PC-3 (cell line): ENCODE data around the gene SLC5A10. TPM values are rescaled to one million over a fixed set of nuclear protein-coding genes. Genes with fewer than 3 reads are reported as not detected.

ENCODE experiments used
- ATAC-seq: fragments of 200-7000 bp; cut with Tn5 transposase; 2 replicates; pipeline ENCODE4 v1.9.1; 2020; ENCODE audit warnings: mild to moderate bottlenecking, moderate library complexity
- BruUV-seq: library from RNA; stranded (reverse); fragments of 400-500 nt; replicated peaks from 2 replicates; lab custom pipeline; 2021; lab: Mats Ljungman, UMichigan
- CTCF ChIA-PET: fragments of 300-600 bp; sonication (Branson Sonifier 250); formaldehyde crosslinking; loops from one replicate; lab custom pipeline; 2022; ENCODE audit warnings: antibody characterized with exemption; lab: Charles Lee
- POLR2A ChIA-PET: fragments of 300-600 bp; sonication (Branson Sonifier 250); formaldehyde crosslinking; loops from one replicate; lab custom pipeline; 2022; ENCODE audit warnings: antibody characterized with exemption; ENCODE audit not compliant: unreplicated experiment; lab: Charles Lee
- DNase-seq: peaks from one replicate; pipeline ENCODE4 v3.0.0-alpha.2; 2015
- H2AFZ ChIP-seq: fragments of 300-600 bp; sonication (generic); 2 replicates; pipeline ENCODE4 v1.6.0; 2016; ENCODE audit warnings: antibody characterized with exemption, low read length
- H3F3A ChIP-seq: fragments of 300-600 bp; sonication (generic); one replicate; pipeline ENCODE4 v1.6.0; 2017; ENCODE audit warnings: antibody characterized with exemption, low read length, control low read depth, mild to moderate bottlenecking; ENCODE audit not compliant: unreplicated experiment
- H3K27ac ChIP-seq: fragments of 300-600 bp; sonication (generic); 2 replicates; pipeline ENCODE4 v1.5.1; 2016; ENCODE audit warnings: mild to moderate bottlenecking, low read length
- H3K27me3 ChIP-seq: fragments of 300-600 bp; sonication (generic); 2 replicates; pipeline ENCODE4 v1.6.1; 2016; ENCODE audit warnings: low read length, mixed read lengths
- H3K36me3 ChIP-seq: fragments of 300-600 bp; sonication (generic); 2 replicates; pipeline ENCODE4 v1.6.1; 2016; ENCODE audit warnings: low read depth, mixed run types, low read length, mixed read lengths
- H3K4me1 ChIP-seq: fragments of 300-600 bp; sonication (generic); 2 replicates; pipeline ENCODE4 v1.5.1; 2016; ENCODE audit warnings: low read length; ENCODE audit not compliant: insufficient read depth
- H3K4me2 ChIP-seq: fragments of 300-600 bp; sonication (generic); 2 replicates; pipeline ENCODE4 v1.6.0; 2016; ENCODE audit warnings: low read length
- H3K4me3 ChIP-seq: fragments of 300-600 bp; sonication (generic); 2 replicates; pipeline ENCODE4 v1.5.1; 2016; ENCODE audit warnings: mild to moderate bottlenecking, low read length, mixed read lengths
- H3K79me2 ChIP-seq: fragments of 300-600 bp; sonication (generic); 2 replicates; pipeline ENCODE4 v1.6.1; 2017; ENCODE audit warnings: low read length, mixed read lengths
- H3K9ac ChIP-seq: fragments of 300-600 bp; sonication (generic); 2 replicates; pipeline ENCODE4 v1.6.0; 2016; ENCODE audit warnings: mild to moderate bottlenecking, low read length
- H3K9me2 ChIP-seq: fragments of 300-600 bp; sonication (generic); replicated peaks from 2 replicates; pipeline ENCODE4 v1.6.1; 2016; ENCODE audit warnings: mixed run types, low read length, mixed read lengths
- H3K9me3 ChIP-seq: fragments of 300-600 bp; sonication (generic); 2 replicates; pipeline ENCODE4 v1.6.1; 2016; ENCODE audit warnings: low read length, mixed read lengths
- H4K20me1 ChIP-seq: fragments of 300-600 bp; sonication (generic); 2 replicates; pipeline ENCODE4 v1.6.1; 2016; ENCODE audit warnings: low read length, mixed read lengths
- CTCF ChIP-seq: fragments of 300-600 bp; sonication (generic); conservative IDR thresholded peaks from 2 replicates; pipeline ENCODE4 v1.5.1; 2017; ENCODE audit warnings: antibody characterized with exemption, low read depth, mild to moderate bottlenecking, low read length
- EZH2 ChIP-seq: fragments of 300-600 bp; sonication (generic); IDR thresholded peaks from one replicate; pipeline ENCODE4 v1.6.1; 2017; ENCODE audit warnings: antibody characterized with exemption, mild to moderate bottlenecking, low read length; ENCODE audit not compliant: unreplicated experiment
- EZH2phosphoT487 ChIP-seq: fragments of 300-600 bp; sonication (generic); IDR thresholded peaks from 2 replicates; pipeline ENCODE4 v1.6.1; 2018; ENCODE audit warnings: mild to moderate bottlenecking, antibody characterized with exemption, low read length, borderline replicate concordance
- intact Hi-C: fragments of 100-400 bp; cut with micrococcal nuclease; formaldehyde crosslinking; loops from 2 replicates; pipeline ENCODE4 v1.9.0; 2023
- total RNA-seq: library from RNA; depleted of rRNA; stranded (reverse); fragments of >200 nt; gene quantifications from 2 replicates; pipeline ENCODE4 v1.2.3, GENCODE V29; 2014

SLC5A10 gene
- total RNA-seq, 1 experiment from 2014 or later = not detected

GRCh38 chr17:18947866-18948265, 4.1 kb upstream of the SLC5A10 start:
- DNase-seq (no peak), ATAC-seq (no peak)
- Histone ChIP-seq H3K79me2 (no peaks in the 10 kb centered on the region), H3K36me3 (no peaks in the 10 kb centered on the region), H3K9me2 (no peaks in the 10 kb centered on the region), H3K27ac (no peak overlapping the region), H3K27me3 (peaks cover 21% of the 10 kb centered on the region), H3K4me1 (no peaks in the 10 kb centered on the region), H3K9me3 (no peaks in the 10 kb centered on the region), H3F3A (no peaks in the 10 kb centered on the region), H4K20me1 (no peaks in the 10 kb centered on the region), H2AFZ (no peak overlapping the region), H3K4me3 (no peak overlapping the region), H3K9ac (no peak overlapping the region), H3K4me2 (no peak overlapping the region)
- intact Hi-C loops = no loop called here
- no peak for TF ChIP-seq CTCF
- no peak for TF ChIP-seq EZH2phosphoT487
- no peak for TF ChIP-seq EZH2
- BruUV-seq = no TSS peak
- CTCF ChIA-PET = no interaction called here
- POLR2A ChIA-PET = no interaction called here

GRCh38 chr17:18948476-18949006, 3.4 kb upstream of the SLC5A10 start:
- Histone ChIP-seq H3K79me2 (no peaks in the 10 kb centered on the region), H3K9ac (no peak overlapping the region), H4K20me1 (no peaks in the 10 kb centered on the region), H3K9me3 (no peaks in the 10 kb centered on the region), H3F3A (no peaks in the 10 kb centered on the region), H3K4me1 (no peaks in the 10 kb centered on the region), H2AFZ (no peak overlapping the region), H3K9me2 (no peaks in the 10 kb centered on the region), H3K4me3 (no peak overlapping the region), H3K27me3 (peaks cover 21% of the 10 kb centered on the region), H3K36me3 (no peaks in the 10 kb centered on the region), H3K4me2 (no peak overlapping the region), H3K27ac (no peak overlapping the region)
- CTCF ChIA-PET = no interaction called here
- no TSS peak for BruUV-seq
- no peak for ATAC-seq
- TF ChIP-seq EZH2phosphoT487 = no peak
- TF ChIP-seq EZH2 = no peak
- TF ChIP-seq CTCF = no peak
- intact Hi-C loops = no loop called here
- DNase-seq = no peak
- POLR2A ChIA-PET = no interaction called here

GRCh38 chr17:18949566-18949965, 2.4 kb upstream of the SLC5A10 start:
- TF ChIP-seq EZH2phosphoT487 (no peak), CTCF (no peak), EZH2 (no peak)
- ATAC-seq = no peak
- no peaks in the 10 kb centered on the region for H3K79me2 ChIP-seq
- BruUV-seq = no TSS peak
- no peaks in the 10 kb centered on the region for H3K9me3 ChIP-seq
- no peaks in the 10 kb centered on the region for H3F3A ChIP-seq
- H3K4me1 ChIP-seq = no peaks in the 10 kb centered on the region
- intact Hi-C loops = no loop called here
- ChIA-PET CTCF (no interaction called here), POLR2A (no interaction called here)
- no peak overlapping the region for H3K9ac ChIP-seq
- no peaks in the 10 kb centered on the region for H3K36me3 ChIP-seq
- H2AFZ ChIP-seq = no peak overlapping the region
- no peaks in the 10 kb centered on the region for H3K9me2 ChIP-seq
- H3K27ac ChIP-seq = no peak overlapping the region
- H3K27me3 ChIP-seq = peaks cover 20% of the 10 kb centered on the region
- H4K20me1 ChIP-seq = no peaks in the 10 kb centered on the region
- H3K4me3 ChIP-seq = no peak overlapping the region
- H3K4me2 ChIP-seq = no peak overlapping the region
- DNase-seq = no peak
